Kidney (tissue), 14 donors: ENCODE data around the gene GCAT. TPM values are rescaled to one million over a fixed set of nuclear protein-coding genes. Genes with fewer than 3 reads are reported as not detected.
A peak's percentile ranks its signal among the peaks of the same experiment; 100 is the strongest.

Experiments
- DNase-seq, 5 donors: peaks; one replicate each; pipeline ENCODE4 v3.0.0-alpha.2; 2013 to 2020
- FAIRE-seq: peaks from 2 replicates; lab custom pipeline; 2012; peaks lifted over from hg19 to GRCh38; lab: Jason Lieb, UNC
- H3K27ac ChIP-seq, 2 donors: one replicate each; pipeline ENCODE4 v1.7.0; 2013; ENCODE audit warnings: low read depth in 2 of 2, low read length in 2 of 2, inconsistent platforms in 1 of 2
- H3K27me3 ChIP-seq: one replicate; pipeline ENCODE4 v1.7.1; 2013; ENCODE audit warnings: low read length, inconsistent platforms; ENCODE audit not compliant: control insufficient read depth, insufficient read depth
- H3K36me3 ChIP-seq, 3 donors: one replicate each; pipeline versions ENCODE4 v1.7.0 to v1.7.1; 2013; ENCODE audit warnings: low read length in 3 of 3, control low read depth in 1 of 3, inconsistent platforms in 1 of 3; ENCODE audit not compliant: insufficient read depth in 3 of 3, control insufficient read depth in 2 of 3
- H3K4me1 ChIP-seq, 3 donors: one replicate each; pipeline versions ENCODE4 v1.7.0 to v1.7.1; 2013; ENCODE audit warnings: low read length in 3 of 3, inconsistent platforms in 1 of 3, low read depth in 1 of 3; ENCODE audit not compliant: control insufficient read depth in 2 of 3, insufficient read depth in 2 of 3
- H3K4me3 ChIP-seq, 3 donors: one replicate each; pipeline versions ENCODE4 v1.7.0 to v1.8.1; 2013; ENCODE audit warnings: low read length in 3 of 3, control low read depth in 1 of 3, inconsistent platforms in 1 of 3
- H3K9ac ChIP-seq, 3 donors: one replicate each; pipeline versions ENCODE4 v1.7.0 to v1.7.1; 2013; ENCODE audit warnings: low read length in 3 of 3, control low read depth in 1 of 3, inconsistent platforms in 1 of 3
- H3K9me3 ChIP-seq, 3 donors: one replicate each; pipeline versions ENCODE4 v1.7.0 to v1.7.1; 2013; ENCODE audit warnings: low read length in 3 of 3, control low read depth in 1 of 3, inconsistent platforms in 1 of 3; ENCODE audit not compliant: control insufficient read depth in 2 of 3, insufficient read depth in 1 of 3
- CTCF ChIP-seq: IDR thresholded peaks from 3 replicates; pipeline ENCODE4 v1.5.1; 2012; ENCODE audit warnings: mild to moderate bottlenecking, moderate library complexity, borderline replicate concordance; ENCODE audit not compliant: insufficient read depth; ENCODE audit errors: extremely low read depth
- intact Hi-C: fragments of 100-400 bp; cut with DNase I; formaldehyde crosslinking; loops from one replicate; pipeline ENCODE4 v1.11.1; 2022
- polyA plus RNA-seq: library from polyadenylated mRNA; stranded (reverse); fragments of 350-450 nt; fragmentation: Illumina TruSeq; extraction: RNeasy Lipid Tissue Mini Kit (QIAGEN cat#74804); gene quantifications from one replicate; pipeline ENCODE4 v1.2.3, GENCODE V29; 2014; ENCODE audit warnings: low read depth, low replicate concordance; ENCODE audit not compliant: insufficient read depth
- total RNA-seq: library from RNA; stranded (reverse); fragmentation: NEBNext Ultra II Directional; extraction: Animal tissue kit (Norgen Biotek cat#: 25700); gene quantifications from one replicate; pipeline ENCODE4 v1.2.1, GENCODE V29; 2021
- donor health status: control.
- donor health status: control.
- donor health status: control.
- donor health status: control.
- donor health status: control.
- donor health status: DM: yes; HTN: yes; CAD: no.
- donor health status: Normal renal cell carcinoma (clear cell type).

The GCAT gene
- total and polyA plus RNA-seq, 2 donors from 2014 or later, result 8.9 to 35.9 TPM

DNA sequence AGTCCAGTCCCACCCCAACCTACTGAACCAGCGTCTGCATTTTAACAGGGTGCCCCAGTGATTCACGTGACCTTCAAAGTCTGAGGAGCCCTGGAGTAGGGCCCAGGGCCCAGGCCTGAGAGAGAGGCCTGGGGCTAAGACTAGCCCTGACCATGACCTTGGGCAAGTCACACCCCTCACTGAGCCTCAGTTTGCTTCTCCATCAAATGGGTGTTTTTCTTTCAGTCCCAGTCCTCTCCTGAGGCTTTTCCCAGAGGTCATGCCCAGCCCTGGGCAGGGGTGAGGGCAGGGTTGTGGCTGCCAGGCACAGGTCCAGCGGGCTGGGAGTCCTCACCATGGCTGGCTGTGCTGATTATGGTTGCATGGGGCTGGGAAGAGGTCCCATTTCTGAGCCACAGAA is 33.0 kb upstream of the GCAT start:
- no peaks in the 10 kb centered on the region for H3K9me3 ChIP-seq
- no peak overlapping the region for H3K4me3 ChIP-seq
- H3K27me3 ChIP-seq, result no peaks in the 10 kb centered on the region
- no peak overlapping the region for H3K9ac ChIP-seq
- H3K27ac ChIP-seq, result no peak overlapping the region
- peaks cover 0 to 3% (median 0%) of the 10 kb centered on the region in 3 donors for H3K4me1 ChIP-seq
- intact Hi-C loops, result no loop called here
- FAIRE-seq, result no peak
- no peak for TF ChIP-seq CTCF
- H3K36me3 ChIP-seq, result peaks cover 2 to 7% (median 5%) of the 10 kb centered on the region in 3 donors
- no peak for DNase-seq

GRCh38 chr22:37775785-37776638 is 31.7 kb upstream of the GCAT start:
- intact Hi-C loops, result no loop called here
- DNase-seq (peak in 1 of 5 donors; percentile 54), FAIRE-seq (no peak)
- Histone ChIP-seq H3K36me3 (peaks cover 2 to 5% (median 4%) of the 10 kb centered on the region in 3 donors), H3K27ac (no peak overlapping the region), H3K4me1 (peaks cover 0 to 3% (median 0%) of the 10 kb centered on the region in 3 donors), H3K4me3 (no peak overlapping the region), H3K27me3 (no peaks in the 10 kb centered on the region), H3K9ac (no peak overlapping the region), H3K9me3 (no peaks in the 10 kb centered on the region)
- no peak for TF ChIP-seq CTCF

- Histone ChIP-seq H3K4me1 (peaks cover 0 to 3% (median 0%) of the 10 kb centered on the region in 3 donors), H3K9me3 (no peaks in the 10 kb centered on the region), H3K27me3 (no peaks in the 10 kb centered on the region), H3K4me3 (no peak overlapping the region), H3K9ac (no peak overlapping the region), H3K27ac (no peak overlapping the region), H3K36me3 (peaks cover 0 to 5% (median 3%) of the 10 kb centered on the region in 3 donors)
- intact Hi-C loops, result no loop called here
- no peak for DNase-seq
- TF ChIP-seq CTCF, result no peak
- no peak for FAIRE-seq
Measured at GRCh38 chr22:37776639-37777005, 31.1 kb upstream of the GCAT start.
